Measurements from ENCODE around the gene UTF1. TPM values are rescaled to one million over a fixed set of nuclear protein-coding genes. Genes with fewer than 3 reads are reported as not detected.
"Not testable (repeated sequence)": the region's sequence is repeated elsewhere in the genome, so short reads cannot be mapped to it uniquely, and the experiment has no call there.

The UTF1 gene
- total RNA-seq, 3 donors from 2014 or later = not detected

DNA sequence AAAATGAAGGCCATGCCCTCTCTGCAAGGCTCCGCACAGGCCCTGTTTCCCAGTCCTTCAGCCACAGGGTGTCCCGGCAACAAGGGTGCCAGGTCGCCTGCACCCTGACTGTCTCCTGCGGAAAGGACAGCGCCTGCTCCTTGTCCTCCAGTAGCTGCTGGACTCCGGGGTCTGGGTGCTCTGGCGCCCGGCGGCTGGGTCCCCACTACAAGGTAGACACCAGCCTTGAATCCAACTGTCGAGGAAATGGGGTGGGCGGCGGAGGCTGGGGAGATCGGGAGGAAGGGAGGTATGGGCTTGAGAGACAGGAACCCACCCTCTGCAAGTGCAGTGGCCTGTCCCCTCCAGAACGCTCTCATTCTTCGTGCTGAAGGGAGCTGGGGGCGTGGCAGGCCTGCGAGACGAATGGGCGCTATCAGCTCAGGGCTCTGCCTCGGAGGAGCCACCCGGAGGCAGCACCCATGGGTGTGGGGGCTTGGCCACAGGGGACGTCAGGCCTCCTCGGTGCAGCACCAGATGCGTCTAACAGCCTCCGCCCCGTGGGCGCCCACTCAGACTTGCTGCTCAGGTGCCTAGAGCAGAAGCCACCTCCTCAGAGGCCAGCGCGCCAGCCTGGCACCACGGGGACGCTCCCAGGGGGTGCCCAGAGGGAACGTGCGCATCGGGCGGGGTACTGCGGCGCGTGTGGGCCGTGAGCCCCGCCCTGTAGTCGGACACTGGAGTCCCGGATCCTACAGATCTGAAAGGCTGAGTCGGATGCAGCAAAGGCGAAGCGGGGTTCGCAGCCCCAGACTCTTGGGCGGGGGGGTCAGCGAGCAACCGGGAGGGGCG lies 31.1 kb downstream of the UTF1 start:
- Histone ChIP-seq H3K36me3 (no peaks in the 10 kb centered on the region), H3K27me3 (no peaks in the 10 kb centered on the region), H3K27ac (peak overlapping the region; percentile 92 to 96), H3K4me3 (peak overlapping the region; percentile 76 to 98 (median 79)), H3K9me3 (no peaks in the 10 kb centered on the region), H3K4me1 (peaks cover 14 to 15% of the 10 kb centered on the region in 2 donors)
- intact Hi-C loops (cut with DNase I; ENCODE audit: low total_unique reads) = no loop called here
- TF ChIP-seq, protein P1, sequence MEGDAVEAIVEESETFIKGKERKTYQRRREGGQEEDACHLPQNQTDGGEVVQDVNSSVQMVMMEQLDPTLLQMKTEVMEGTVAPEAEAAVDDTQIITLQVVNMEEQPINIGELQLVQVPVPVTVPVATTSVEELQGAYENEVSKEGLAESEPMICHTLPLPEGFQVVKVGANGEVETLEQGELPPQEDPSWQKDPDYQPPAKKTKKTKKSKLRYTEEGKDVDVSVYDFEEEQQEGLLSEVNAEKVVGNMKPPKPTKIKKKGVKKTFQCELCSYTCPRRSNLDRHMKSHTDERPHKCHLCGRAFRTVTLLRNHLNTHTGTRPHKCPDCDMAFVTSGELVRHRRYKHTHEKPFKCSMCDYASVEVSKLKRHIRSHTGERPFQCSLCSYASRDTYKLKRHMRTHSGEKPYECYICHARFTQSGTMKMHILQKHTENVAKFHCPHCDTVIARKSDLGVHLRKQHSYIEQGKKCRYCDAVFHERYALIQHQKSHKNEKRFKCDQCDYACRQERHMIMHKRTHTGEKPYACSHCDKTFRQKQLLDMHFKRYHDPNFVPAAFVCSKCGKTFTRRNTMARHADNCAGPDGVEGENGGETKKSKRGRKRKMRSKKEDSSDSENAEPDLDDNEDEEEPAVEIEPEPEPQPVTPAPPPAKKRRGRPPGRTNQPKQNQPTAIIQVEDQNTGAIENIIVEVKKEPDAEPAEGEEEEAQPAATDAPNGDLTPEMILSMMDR (IDR thresholded peaks at IDR 0.05) = no peak
- DNase-seq (ENCODE audit: low spot score in 2 of 2) = peak in 1 of 2 donors; percentile 46

DNA sequence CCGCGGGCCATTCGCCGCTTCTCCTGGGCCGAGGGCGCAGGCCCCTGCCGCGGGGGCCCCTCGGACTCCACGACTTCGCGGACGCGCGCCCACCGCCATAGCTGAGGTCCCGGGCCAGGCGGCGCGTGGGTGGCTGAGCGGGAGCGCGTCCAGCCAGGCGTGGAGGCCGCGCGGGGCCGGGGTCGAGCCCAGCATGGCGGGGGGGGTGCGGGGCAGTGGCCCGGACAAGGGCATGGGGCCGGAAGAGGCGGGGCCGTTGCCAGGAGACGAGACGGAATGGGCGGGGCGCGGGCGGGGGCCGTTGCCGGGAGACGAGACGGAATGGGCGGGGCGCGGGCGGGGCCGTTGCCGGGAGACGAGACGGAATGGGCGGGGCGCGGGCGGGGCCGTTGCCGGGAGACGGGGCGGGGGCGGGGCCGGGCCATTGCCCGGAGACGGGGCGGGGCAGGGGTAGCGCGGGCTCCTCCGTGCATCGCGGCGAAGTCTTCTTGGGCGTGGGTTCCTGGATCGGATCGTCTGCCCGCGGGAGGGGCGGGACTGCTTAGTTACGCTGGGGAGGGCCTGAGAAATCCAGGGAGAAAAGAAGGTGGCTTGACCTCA lies 31.8 kb downstream of the UTF1 start:
- Histone ChIP-seq H3K9me3 (no peaks in the 10 kb centered on the region), H3K27me3 (no peaks in the 10 kb centered on the region), H3K4me3 (peak overlapping the region; percentile 76 to 98 (median 79)), H3K4me1 (peaks cover 14 to 15% of the 10 kb centered on the region in 2 donors), H3K36me3 (no peaks in the 10 kb centered on the region), H3K27ac (peak overlapping the region; percentile 92 to 96)
- intact Hi-C loops (cut with DNase I; ENCODE audit: low total_unique reads) = no loop called here
- peak; percentile 80 to 87 for DNase-seq (ENCODE audit: low spot score in 2 of 2)
- TF ChIP-seq, protein P1 (IDR thresholded peaks at IDR 0.05) = no peak
- TF ChIP-seq POLR2AphosphoS5 (IDR thresholded peaks at IDR 0.05) = peak in 2 of 3 donors; percentile 32 to 49

DNA sequence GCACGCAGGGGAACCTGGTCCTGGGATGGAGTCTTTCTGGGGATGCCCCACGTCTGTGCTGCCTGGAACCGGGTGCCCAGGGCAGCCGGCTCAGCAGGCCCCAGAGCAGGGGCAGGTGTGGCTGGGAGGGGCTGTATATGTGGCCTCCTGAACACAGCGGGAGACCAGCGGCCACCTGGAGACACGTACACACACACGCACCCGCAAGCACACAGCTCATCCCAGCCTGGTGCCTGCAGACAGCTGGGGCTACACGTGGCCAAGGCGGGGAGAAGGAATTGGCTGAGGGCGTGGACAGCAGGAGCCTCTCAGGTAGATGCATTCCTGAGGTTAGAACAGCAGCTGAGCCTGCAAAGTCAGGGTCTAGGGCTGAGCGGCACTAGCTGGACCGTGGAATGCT lies 32.7 kb downstream of the UTF1 start:
- TF ChIP-seq, protein P1 (IDR thresholded peaks at IDR 0.05) = no peak
- TF ChIP-seq POLR2A (IDR thresholded peaks at IDR 0.05) = no peak
- no peak for TF ChIP-seq POLR2AphosphoS5 (IDR thresholded peaks at IDR 0.05)
- intact Hi-C loops (cut with DNase I; ENCODE audit: low total_unique reads) = no loop called here
- no peak overlapping the region for H3K4me3 ChIP-seq

DNA sequence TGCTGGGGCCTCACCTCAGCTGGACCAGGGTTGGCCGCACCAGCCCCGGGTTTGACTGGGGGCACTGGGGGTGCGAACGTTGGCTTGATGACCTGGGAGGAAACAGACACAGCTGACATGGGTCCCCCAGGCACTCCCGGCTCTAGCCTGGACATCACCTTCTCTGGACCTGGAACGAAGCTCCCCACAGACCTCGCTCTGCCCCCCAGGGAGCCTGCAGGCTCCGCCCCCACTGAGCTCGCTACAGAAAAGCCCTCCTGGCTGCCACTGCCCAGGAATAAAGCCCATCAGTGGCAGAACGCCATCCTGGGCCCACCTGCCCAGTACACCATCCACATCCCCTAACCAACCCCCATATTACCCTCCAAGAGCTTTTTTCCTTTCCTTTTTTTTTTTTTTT lies 33.7 kb downstream of the UTF1 start:
- Histone ChIP-seq H3K27ac (no peak overlapping the region), H3K9me3 (no peaks in the 10 kb centered on the region), H3K4me1 (peaks cover 2 to 4% of the 10 kb centered on the region in 2 donors), H3K27me3 (no peaks in the 10 kb centered on the region), H3K36me3 (no peaks in the 10 kb centered on the region), H3K4me3 (no peak overlapping the region)
- TF ChIP-seq POLR2AphosphoS5 (IDR thresholded peaks at IDR 0.05) (no peak), POLR2A (IDR thresholded peaks at IDR 0.05) (no peak)
- TF ChIP-seq, protein P1 (IDR thresholded peaks at IDR 0.05) = no peak
- intact Hi-C loops (cut with DNase I; ENCODE audit: low total_unique reads) = no loop called here
- no peak for DNase-seq (ENCODE audit: low spot score in 2 of 2)

More for the DNA sequence above, 32.7 kb downstream of the UTF1 start:
- H3K9me3 ChIP-seq = no peaks in the 10 kb centered on the region
- H3K27me3 ChIP-seq = no peaks in the 10 kb centered on the region
- no peak for DNase-seq (ENCODE audit: low spot score in 2 of 2)
- H3K36me3 ChIP-seq = no peaks in the 10 kb centered on the region
- H3K27ac ChIP-seq = peak overlapping the region in 1 of 2 donors; percentile 17
- H3K4me1 ChIP-seq = peaks cover 11 to 14% of the 10 kb centered on the region in 2 donors

DNA sequence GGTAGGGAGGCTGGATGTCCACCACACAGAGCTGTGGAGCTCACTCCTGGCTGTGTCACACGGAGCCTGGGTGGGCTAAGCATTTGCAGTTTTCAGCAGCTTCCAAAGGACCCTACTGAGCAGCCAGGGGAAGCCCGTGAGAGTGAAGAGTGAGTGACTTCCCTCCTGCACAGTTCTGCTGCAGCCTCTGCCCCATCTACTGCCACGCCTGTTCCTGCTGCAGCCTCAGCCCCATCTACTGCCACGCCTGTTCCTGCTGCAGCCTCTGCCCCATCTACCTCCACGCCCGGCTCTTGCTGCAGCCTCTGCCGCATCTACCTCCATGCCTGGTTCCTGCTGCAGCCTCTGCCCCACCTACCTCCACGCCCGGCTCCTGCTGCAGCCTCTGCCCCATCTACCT lies 34.4 kb downstream of the UTF1 start:
- intact Hi-C loops (cut with DNase I; ENCODE audit: low total_unique reads) = no loop called here
- DNase-seq (ENCODE audit: low spot score in 2 of 2) = no peak
- Histone ChIP-seq H3K27me3 (no peaks in the 10 kb centered on the region), H3K36me3 (no peaks in the 10 kb centered on the region), H3K4me1 (no peaks in the 10 kb centered on the region), H3K9me3 (no peaks in the 10 kb centered on the region), H3K4me3 (no peak overlapping the region), H3K27ac (no peak overlapping the region)
- TF ChIP-seq, protein P1 (IDR thresholded peaks at IDR 0.05) = no peak
- TF ChIP-seq POLR2A (IDR thresholded peaks at IDR 0.05) = no peak
- no peak for TF ChIP-seq POLR2AphosphoS5 (IDR thresholded peaks at IDR 0.05)

DNA sequence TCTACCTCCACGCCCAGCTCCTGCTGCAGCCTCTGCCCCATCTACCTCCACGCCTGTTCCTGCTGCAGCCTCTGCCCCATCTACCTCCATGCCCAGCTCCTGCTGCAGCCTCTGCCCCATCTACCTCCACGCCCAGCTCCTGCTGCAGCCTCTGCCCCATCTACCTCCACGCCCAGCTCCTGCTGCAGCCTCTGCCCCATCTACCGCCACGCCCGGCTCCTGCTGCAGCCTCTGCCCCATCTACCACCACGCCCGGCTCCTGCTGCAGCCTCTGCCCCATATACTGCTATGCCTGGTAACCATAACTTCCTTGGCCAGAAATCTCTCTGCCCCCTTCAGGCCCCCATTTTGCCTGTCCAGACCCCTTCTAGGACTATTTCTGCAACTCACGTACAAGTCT lies 35.0 kb downstream of the UTF1 start:
- H3K36me3 ChIP-seq; H3K4me3 ChIP-seq; H3K9me3 ChIP-seq; DNase-seq (ENCODE audit: low spot score in 2 of 2); H3K27ac ChIP-seq; H3K27me3 ChIP-seq; H3K4me1 ChIP-seq; intact Hi-C loops (cut with DNase I; ENCODE audit: low total_unique reads): not testable (repeated sequence)
